Hepatocyte (in vitro differentiated cells): Measurements from ENCODE around the gene BUD13. TPM values are rescaled to one million over a fixed set of nuclear protein-coding genes. Genes with fewer than 3 reads are reported as not detected.

Experiments used
- DNase-seq: peaks from one replicate; pipeline ENCODE4 v3.0.0-alpha.2; 2016; ENCODE audit warnings: low spot score
- H2AFZ ChIP-seq: fragments of 200-600 bp; sonication (generic); 2 replicates; pipeline ENCODE4 v1.6.0; 2016; ENCODE audit warnings: antibody characterized with exemption, mild to moderate bottlenecking
- H3K27ac ChIP-seq: fragments of 200-600 bp; sonication (generic); 2 replicates; pipeline ENCODE4 v1.5.1; 2016; ENCODE audit warnings: mild to moderate bottlenecking
- H3K27me3 ChIP-seq: fragments of 200-600 bp; sonication (generic); 2 replicates; pipeline ENCODE4 v1.6.1; 2016
- H3K36me3 ChIP-seq: fragments of 200-600 bp; sonication (generic); replicated peaks from 2 replicates; pipeline ENCODE4 v1.5.1; 2016; ENCODE audit warnings: low read depth; ENCODE audit not compliant: insufficient read depth
- H3K4me1 ChIP-seq: fragments of 200-600 bp; sonication (generic); 2 replicates; pipeline ENCODE4 v1.5.1; 2016; ENCODE audit warnings: mild to moderate bottlenecking, moderate library complexity; ENCODE audit not compliant: insufficient read depth
- H3K4me2 ChIP-seq: fragments of 200-600 bp; sonication (generic); 2 replicates; pipeline ENCODE4 v1.6.0; 2016
- H3K4me3 ChIP-seq: fragments of 200-600 bp; sonication (generic); 2 replicates; pipeline ENCODE4 v1.5.1; 2016; ENCODE audit warnings: mild to moderate bottlenecking
- H3K79me2 ChIP-seq: fragments of 200-600 bp; sonication (generic); 2 replicates; pipeline ENCODE4 v1.6.0; 2017; ENCODE audit warnings: mild to moderate bottlenecking
- H3K9me2 ChIP-seq: fragments of 200-600 bp; sonication (generic); replicated peaks from 2 replicates; pipeline ENCODE4 v1.6.0; 2017; ENCODE audit warnings: mild to moderate bottlenecking; ENCODE audit not compliant: insufficient read depth
- H3K9me3 ChIP-seq: fragments of 200-600 bp; sonication (generic); 2 replicates; pipeline ENCODE4 v1.5.1; 2016; ENCODE audit warnings: low read depth, mild to moderate bottlenecking
- H4K20me1 ChIP-seq: fragments of 200-600 bp; sonication (generic); 2 replicates; pipeline ENCODE4 v1.6.0; 2016; ENCODE audit warnings: mild to moderate bottlenecking; ENCODE audit not compliant: insufficient read depth, poor library complexity, severe bottlenecking
- EZH2 ChIP-seq: fragments of 200-600 bp; sonication (generic); IDR thresholded peaks from 2 replicates; pipeline ENCODE4 v1.6.1; 2016; ENCODE audit warnings: antibody characterized with exemption, mild to moderate bottlenecking, borderline replicate concordance
- EZH2phosphoT487 ChIP-seq: fragments of 200-600 bp; sonication (generic); IDR thresholded peaks from one replicate; pipeline ENCODE4 v1.6.1; 2018; ENCODE audit warnings: antibody characterized with exemption, mild to moderate bottlenecking, low read depth, moderate library complexity; ENCODE audit not compliant: unreplicated experiment, severe bottlenecking
- WGBS: methylation state at CpG from one replicate; pipeline ENCODE4 v1.1.6; 2016; ENCODE audit warnings: low lambda C conversion rate; ENCODE audit errors: missing lambda C conversion rate; 5-methylcytosine and 5-hydroxymethylcytosine counted together
- polyA plus RNA-seq: library from polyadenylated mRNA; unstranded; fragments of >200 nt; fragmentation: Nextera tagmentation; extraction: Ambion mirVana; gene quantifications from 2 replicates; pipeline ENCODE4 v1.2.1, GENCODE V29; 2016
- total RNA-seq: library from RNA; depleted of rRNA; stranded (reverse); fragments of >200 nt; gene quantifications from 2 replicates; pipeline ENCODE4 v1.2.3, GENCODE V29; 2014
- TF ChIP-seq, protein P1 (sequence below): fragments of 200-600 bp; sonication (generic); IDR thresholded peaks from 2 replicates; pipeline ENCODE4 v1.5.1; 2016; ENCODE audit warnings: antibody characterized with exemption, mild to moderate bottlenecking; ENCODE audit not compliant: poor library complexity

Gene BUD13
- total and polyA plus RNA-seq, 2 experiments from 2014 or later, result 11.1 to 12.6 TPM

DNA sequence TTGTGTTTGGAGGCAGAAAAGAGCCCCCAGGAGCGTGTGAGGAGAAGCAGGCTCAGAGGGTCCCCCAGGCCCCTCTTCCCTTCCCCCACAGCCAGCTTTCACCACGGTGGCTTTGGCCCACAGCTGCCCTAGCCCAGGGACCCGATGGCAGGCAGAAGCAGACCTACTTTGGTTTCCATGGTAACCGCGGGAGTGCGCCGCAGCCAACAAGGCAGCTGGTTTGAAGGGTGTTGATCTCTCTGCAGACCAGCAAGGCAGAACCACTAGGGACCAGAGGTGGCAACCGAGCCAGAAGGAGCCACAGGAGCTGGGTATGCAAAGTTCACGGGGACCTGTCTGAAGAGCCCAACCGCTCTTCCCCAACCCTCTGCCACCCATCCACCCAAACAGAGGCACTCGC is 69.4 kb downstream of the BUD13 start:
- TF ChIP-seq EZH2phosphoT487 (no peak), EZH2 (no peak)
- TF ChIP-seq, protein P1, sequence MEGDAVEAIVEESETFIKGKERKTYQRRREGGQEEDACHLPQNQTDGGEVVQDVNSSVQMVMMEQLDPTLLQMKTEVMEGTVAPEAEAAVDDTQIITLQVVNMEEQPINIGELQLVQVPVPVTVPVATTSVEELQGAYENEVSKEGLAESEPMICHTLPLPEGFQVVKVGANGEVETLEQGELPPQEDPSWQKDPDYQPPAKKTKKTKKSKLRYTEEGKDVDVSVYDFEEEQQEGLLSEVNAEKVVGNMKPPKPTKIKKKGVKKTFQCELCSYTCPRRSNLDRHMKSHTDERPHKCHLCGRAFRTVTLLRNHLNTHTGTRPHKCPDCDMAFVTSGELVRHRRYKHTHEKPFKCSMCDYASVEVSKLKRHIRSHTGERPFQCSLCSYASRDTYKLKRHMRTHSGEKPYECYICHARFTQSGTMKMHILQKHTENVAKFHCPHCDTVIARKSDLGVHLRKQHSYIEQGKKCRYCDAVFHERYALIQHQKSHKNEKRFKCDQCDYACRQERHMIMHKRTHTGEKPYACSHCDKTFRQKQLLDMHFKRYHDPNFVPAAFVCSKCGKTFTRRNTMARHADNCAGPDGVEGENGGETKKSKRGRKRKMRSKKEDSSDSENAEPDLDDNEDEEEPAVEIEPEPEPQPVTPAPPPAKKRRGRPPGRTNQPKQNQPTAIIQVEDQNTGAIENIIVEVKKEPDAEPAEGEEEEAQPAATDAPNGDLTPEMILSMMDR, result no peak
- H3K27ac ChIP-seq, result no peak overlapping the region
- no peaks in the 10 kb centered on the region for H3K27me3 ChIP-seq
- no peaks in the 10 kb centered on the region for H4K20me1 ChIP-seq
- no peak overlapping the region for H3K4me3 ChIP-seq
- no peaks in the 10 kb centered on the region for H3K36me3 ChIP-seq
- no peaks in the 10 kb centered on the region for H3K9me3 ChIP-seq
- H3K4me1 ChIP-seq, result no peaks in the 10 kb centered on the region
- no peak for DNase-seq
- no peaks in the 10 kb centered on the region for H3K79me2 ChIP-seq
- no peaks in the 10 kb centered on the region for H3K9me2 ChIP-seq
- WGBS, result 41% methylated on average over 11 of the region's 11 CpGs
- no peak overlapping the region for H3K4me2 ChIP-seq
- no peak overlapping the region for H2AFZ ChIP-seq

DNA sequence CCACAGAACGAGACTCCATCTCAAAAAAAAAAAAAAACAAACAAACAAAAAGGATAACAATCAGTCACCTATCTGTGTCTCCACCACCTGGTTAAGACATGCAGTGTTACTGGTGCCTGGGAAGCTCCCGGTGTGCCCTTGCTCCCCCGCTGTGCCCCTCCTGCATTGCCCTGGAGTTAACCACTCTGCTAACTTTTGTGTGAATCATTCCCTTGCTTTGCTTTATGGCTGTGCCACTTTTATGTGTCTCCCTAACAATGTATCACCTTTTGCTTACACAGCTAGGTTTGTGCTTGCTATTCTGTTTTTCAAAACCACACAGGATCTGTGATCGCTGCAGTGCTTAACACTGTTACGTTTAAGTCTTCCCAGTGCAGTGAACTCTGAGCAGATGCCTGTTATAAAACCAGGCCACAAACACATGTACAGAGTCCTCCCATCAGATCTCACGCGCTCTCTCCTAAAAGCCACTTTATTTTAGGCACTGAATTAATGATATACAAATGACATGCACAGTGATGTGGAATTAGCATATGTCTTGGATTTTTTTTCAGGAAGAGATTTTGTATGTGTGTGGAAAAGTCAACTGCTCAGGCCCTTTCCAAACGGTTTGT is 69.9 kb downstream of the BUD13 start:
- no peak overlapping the region for H3K27ac ChIP-seq
- no peak for DNase-seq
- no peak overlapping the region for H3K4me2 ChIP-seq
- H3K9me3 ChIP-seq, result no peaks in the 10 kb centered on the region
- WGBS, result 68% methylated on average over 8 of the region's 8 CpGs
- H3K9me2 ChIP-seq, result no peaks in the 10 kb centered on the region
- H4K20me1 ChIP-seq, result no peaks in the 10 kb centered on the region
- H2AFZ ChIP-seq, result no peak overlapping the region
- no peaks in the 10 kb centered on the region for H3K27me3 ChIP-seq
- no peak for TF ChIP-seq EZH2
- TF ChIP-seq EZH2phosphoT487, result no peak
- TF ChIP-seq, protein P1, result no peak
- no peaks in the 10 kb centered on the region for H3K36me3 ChIP-seq
- H3K4me3 ChIP-seq, result no peak overlapping the region
- no peaks in the 10 kb centered on the region for H3K79me2 ChIP-seq
- no peaks in the 10 kb centered on the region for H3K4me1 ChIP-seq

DNA sequence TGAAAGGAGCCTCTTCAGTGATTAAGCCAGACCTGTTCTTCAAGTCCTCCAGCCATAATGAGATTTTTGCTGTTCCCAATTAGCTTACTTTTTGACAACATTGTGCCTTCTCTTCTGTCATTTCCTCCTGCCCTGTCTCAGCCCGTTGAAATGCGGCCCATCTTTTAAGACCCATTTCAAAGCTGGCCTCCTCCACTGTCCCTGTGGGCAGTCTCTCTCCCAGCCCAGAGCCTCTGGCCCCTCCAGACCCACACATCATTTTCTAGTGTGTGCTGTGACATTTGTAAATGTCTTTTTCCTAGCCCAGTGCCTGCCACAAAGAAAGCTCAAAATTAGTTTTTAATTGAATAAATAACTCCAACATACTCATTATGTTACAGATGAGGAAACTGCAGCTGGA is 70.9 kb downstream of the BUD13 start:
- TF ChIP-seq EZH2, result no peak
- TF ChIP-seq EZH2phosphoT487, result no peak
- TF ChIP-seq, protein P1, result no peak
- WGBS, result 76% methylated on average over 2 of the region's 2 CpGs
- H3K9me2 ChIP-seq, result no peaks in the 10 kb centered on the region
- H3K79me2 ChIP-seq, result no peaks in the 10 kb centered on the region
- no peak overlapping the region for H2AFZ ChIP-seq
- no peak overlapping the region for H3K4me3 ChIP-seq
- no peaks in the 10 kb centered on the region for H3K4me1 ChIP-seq
- no peak for DNase-seq
- no peak overlapping the region for H3K4me2 ChIP-seq
- no peak overlapping the region for H3K27ac ChIP-seq
- H3K36me3 ChIP-seq, result no peaks in the 10 kb centered on the region
- H4K20me1 ChIP-seq, result no peaks in the 10 kb centered on the region
- no peaks in the 10 kb centered on the region for H3K9me3 ChIP-seq
- peaks cover 3% of the 10 kb centered on the region for H3K27me3 ChIP-seq
